AG10803 (cell line): ENCODE data around the gene IGSF9B.

Experiments used
- DNase-seq: peaks from one replicate; pipeline ENCODE4 v3.0.0; 2010; ENCODE audit warnings: low read depth
- H3K4me3 ChIP-seq: 2 replicates; pipeline ENCODE4 v1.5.1; 2011; ENCODE audit warnings: mild to moderate bottlenecking, low read length, control low read depth
- TF ChIP-seq, protein P1 (sequence below): conservative IDR thresholded peaks from 2 replicates; pipeline ENCODE4 v1.5.1; 2011; ENCODE audit warnings: mild to moderate bottlenecking, low read length, control low read depth, inconsistent platforms

IGSF9B gene

DNA sequence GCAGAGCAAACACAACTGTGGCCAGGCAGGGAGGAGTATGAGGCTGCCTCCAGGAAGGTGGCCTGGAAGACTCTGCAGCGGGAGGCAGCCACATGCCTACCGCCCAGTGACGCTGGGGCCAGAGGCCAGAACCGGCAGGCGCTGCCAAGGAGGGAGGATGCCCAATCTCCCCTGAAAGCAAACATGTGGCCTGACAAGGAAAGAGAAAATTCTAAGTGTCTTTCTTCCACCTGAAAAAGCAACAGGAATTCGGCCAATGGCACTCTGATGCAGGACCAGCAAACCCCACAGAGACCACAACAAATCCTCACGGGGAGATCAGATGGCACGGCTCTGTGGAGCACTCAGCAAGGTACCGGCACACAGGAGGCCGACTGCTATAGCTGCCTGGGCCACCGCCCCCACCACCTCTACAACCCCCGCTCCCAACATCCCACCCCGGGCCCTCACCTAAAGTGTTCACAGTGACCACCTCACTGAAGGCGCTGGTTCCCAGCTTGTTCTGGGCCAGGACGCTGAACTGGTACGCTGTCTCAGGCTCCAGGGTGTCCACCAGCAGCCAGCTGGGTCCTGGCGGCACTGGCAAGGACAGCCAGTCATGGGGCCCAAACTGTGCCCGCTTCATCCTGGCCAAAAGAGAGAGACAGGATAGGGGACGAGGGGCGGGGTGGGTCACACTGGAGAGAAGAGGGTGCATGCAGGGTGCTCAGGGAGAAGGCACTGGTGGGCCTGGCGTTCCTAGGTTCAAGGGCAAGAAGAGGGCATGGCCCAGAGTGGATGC, 30.1 kb downstream of the IGSF9B start:
- H3K4me3 ChIP-seq, result no peak overlapping the region
- DNase-seq, result no peak
- TF ChIP-seq, protein P1, sequence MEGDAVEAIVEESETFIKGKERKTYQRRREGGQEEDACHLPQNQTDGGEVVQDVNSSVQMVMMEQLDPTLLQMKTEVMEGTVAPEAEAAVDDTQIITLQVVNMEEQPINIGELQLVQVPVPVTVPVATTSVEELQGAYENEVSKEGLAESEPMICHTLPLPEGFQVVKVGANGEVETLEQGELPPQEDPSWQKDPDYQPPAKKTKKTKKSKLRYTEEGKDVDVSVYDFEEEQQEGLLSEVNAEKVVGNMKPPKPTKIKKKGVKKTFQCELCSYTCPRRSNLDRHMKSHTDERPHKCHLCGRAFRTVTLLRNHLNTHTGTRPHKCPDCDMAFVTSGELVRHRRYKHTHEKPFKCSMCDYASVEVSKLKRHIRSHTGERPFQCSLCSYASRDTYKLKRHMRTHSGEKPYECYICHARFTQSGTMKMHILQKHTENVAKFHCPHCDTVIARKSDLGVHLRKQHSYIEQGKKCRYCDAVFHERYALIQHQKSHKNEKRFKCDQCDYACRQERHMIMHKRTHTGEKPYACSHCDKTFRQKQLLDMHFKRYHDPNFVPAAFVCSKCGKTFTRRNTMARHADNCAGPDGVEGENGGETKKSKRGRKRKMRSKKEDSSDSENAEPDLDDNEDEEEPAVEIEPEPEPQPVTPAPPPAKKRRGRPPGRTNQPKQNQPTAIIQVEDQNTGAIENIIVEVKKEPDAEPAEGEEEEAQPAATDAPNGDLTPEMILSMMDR, result no peak

DNA sequence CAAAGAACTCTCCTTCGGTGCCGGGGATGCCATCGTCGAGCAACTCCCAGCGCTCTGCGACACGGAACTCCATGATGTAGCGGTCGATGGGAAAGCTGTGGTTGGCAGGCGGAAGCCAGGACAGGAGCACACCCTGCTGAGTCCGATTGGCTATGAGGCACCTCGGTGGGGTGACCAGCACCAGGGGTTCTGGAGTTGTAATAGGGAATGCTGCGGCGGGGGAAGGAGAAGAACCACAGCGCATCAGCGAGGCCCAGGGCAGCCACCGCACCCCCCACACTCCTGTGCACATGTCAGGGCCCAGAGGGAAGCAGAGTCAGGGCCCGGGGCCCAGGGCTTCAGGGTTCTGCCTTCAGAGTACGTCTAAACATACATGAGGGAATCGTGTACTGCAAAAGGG, 31.0 kb downstream of the IGSF9B start:
- TF ChIP-seq, protein P1, result no peak
- no peak for DNase-seq
- no peak overlapping the region for H3K4me3 ChIP-seq

DNA sequence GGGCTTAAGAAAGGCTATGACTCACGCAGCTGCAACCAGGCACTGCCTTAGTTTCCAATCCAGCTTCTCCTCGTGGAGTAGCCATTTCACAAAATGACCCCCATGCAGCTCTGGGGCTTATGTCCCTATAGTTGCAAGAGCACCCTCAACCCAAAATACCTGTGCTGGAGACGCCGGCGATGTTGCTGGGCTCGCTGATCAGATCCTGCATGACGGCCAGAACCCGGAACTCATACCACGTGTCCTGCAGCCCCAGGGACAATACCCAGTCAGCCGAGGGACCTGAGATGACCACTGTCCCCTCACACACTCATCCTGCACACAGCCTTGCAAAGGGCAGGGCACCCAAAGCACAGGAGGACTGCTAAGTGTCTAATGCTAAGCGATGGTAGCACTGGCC, 32.1 kb downstream of the IGSF9B start:
- TF ChIP-seq, protein P1, result no peak
- DNase-seq, result no peak
- no peak overlapping the region for H3K4me3 ChIP-seq

DNA sequence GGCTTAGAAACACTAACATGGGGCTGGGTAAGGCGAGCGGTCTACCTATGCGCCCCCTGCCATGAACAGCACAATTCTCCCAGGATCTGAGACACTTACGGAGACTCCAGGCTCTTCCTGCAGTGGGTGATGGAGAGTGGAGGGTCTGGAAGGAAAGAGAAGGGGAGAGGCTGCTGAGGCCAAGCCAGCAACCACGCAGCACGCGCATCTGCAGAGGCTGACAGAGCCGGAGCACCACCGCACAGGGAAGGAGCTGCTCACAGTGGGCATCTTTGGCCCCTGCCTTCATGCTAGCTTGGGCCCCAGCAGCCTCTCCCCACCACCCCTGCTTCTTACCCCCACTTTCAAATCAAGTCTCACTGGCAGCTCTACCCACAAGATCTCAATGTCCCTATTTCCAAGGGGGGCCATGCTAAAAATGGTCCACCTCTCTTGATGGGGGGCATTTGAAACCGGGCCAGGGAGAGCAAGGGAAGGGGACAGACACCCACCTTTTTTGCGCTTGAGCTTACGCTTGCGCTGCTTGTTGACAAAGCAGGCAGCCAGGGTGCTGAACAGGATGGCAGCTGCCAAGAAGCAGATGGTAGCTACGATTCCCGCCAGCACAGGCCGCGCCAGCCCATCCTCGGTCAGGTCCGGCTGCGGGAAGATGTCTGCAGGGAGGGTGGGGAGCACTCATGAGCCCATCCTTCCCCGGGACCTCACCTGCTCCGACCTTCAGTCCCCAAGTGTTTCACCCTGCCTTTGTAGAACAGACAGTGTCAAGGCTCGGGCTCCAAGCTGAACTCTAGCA, 34.5 kb downstream of the IGSF9B start:
- TF ChIP-seq, protein P1, result no peak
- H3K4me3 ChIP-seq, result no peak overlapping the region
- no peak for DNase-seq

DNA sequence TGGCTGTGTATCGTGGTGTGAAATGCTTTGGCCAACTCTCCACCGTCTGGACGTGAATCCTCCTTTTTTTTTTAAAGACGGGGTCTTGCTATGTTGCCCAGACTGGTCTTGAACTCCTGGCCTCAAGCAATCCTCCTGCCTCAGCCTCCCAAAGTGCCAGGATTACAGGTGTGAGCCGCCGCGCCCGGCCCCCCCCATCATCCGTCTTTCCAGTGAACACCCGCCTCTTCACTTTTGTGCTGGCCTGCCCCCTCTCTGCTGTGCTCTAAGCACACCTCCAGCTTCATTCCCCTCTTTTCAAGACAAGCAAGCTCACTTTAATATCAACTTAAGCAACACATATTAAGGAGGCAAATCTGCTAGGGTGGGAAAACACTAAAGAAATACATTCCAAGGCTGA, 35.3 kb downstream of the IGSF9B start:
- TF ChIP-seq, protein P1, result no peak
- no peak for DNase-seq
- no peak overlapping the region for H3K4me3 ChIP-seq

DNA sequence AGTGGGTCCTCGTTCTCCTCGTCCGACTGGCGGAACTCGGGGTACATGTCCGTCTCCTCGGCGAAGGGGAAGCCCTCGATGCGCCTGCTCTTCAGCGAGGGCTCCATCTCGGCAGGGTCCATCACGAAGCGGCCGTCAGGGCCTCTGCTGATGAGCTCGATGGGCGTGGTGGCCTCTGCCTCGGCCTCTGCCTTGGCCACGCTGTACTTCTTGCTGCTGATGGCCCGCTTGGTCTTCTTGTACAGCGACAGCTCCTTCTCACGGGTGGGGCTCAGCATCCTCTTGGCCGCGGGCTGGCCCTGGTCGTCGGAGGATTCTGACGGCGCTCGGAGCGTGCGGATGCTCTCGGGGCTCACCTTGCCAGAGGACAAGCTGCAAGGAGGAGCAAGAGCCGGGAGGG, 35.7 kb downstream of the IGSF9B start:
- TF ChIP-seq, protein P1, result no peak
- DNase-seq, result no peak
- H3K4me3 ChIP-seq, result no peak overlapping the region
